ENCODE results near the gene GRAMD2A. TPM values are rescaled to one million over a fixed set of nuclear protein-coding genes. Genes with fewer than 3 reads are reported as not detected.

Gene GRAMD2A
- total and polyA plus RNA-seq, 10 of the 15 experiments (the other 5 are each of a cell fraction or from before 2014, with no cell fraction given): 0.02 to 0.35 TPM; not detected in 8

GRCh38 chr15:72154316-72154715 lies 43.3 kb downstream of the GRAMD2A start:
- intact Hi-C loops (cut with micrococcal nuclease; ENCODE audit: unreplicated experiment): loop anchor here (2.0 to 10.0 kb wide), 2 partner anchors 220 to 410 kb away; no protein-coding TSS in a partner anchor
- Histone ChIP-seq H3K4me1 (ENCODE audit: control insufficient read depth, insufficient read depth, low read length) (no peaks in the 10 kb centered on the region), H4K20me1 (ENCODE audit: control insufficient read depth, insufficient read depth) (no peaks in the 10 kb centered on the region), H2AFZ (ENCODE audit: control insufficient read depth, low read depth, low read length) (no peak overlapping the region), H3K79me2 (ENCODE audit: control insufficient read depth, insufficient read depth, low read length) (no peaks in the 10 kb centered on the region), H3K36me3 (ENCODE audit: control insufficient read depth in 2 of 2, insufficient read depth in 2 of 2, low read length in 1 of 2) (no peaks in the 10 kb centered on the region), H3K4me3 (no peak overlapping the region), H3K9ac (ENCODE audit: control insufficient read depth, insufficient read depth, low read length) (no peak overlapping the region), H3K27ac (ENCODE audit: control insufficient read depth, insufficient read depth) (no peak overlapping the region), H3K9me3 (replicated peaks; ENCODE audit: control insufficient read depth, insufficient read depth, low read length) (no peaks in the 10 kb centered on the region), H3K27me3 (replicated peaks in 1 of 2; ENCODE audit: control insufficient read depth in 2 of 2, insufficient read depth in 2 of 2, low read length in 1 of 2) (no peaks in the 10 kb centered on the region), H3K4me2 (ENCODE audit: control insufficient read depth, insufficient read depth) (no peak overlapping the region)
- in situ Hi-C loops (cut with MboI): loop anchor here (10.0 kb wide), 2 partner anchors 350 to 700 kb away; no protein-coding TSS in a partner anchor
- RAD21 ChIA-PET (ENCODE audit: unreplicated experiment): interaction anchor here (1.5 to 2.0 kb wide), 5 partner anchors 13 to 410 kb away, joined by 4 to 10 read pairs (median 7); no protein-coding TSS in a partner anchor
- no TSS peak for BruUV-seq (replicated peaks)
- DNase-seq (ENCODE audit: low read depth, low spot score) (no peak), FAIRE-seq (no peak), ATAC-seq (no peak)
- CTCF ChIA-PET: interaction anchor here (0.9 to 2.5 kb wide), 7 partner anchors 8 to 411 kb away, joined by 3 to 18 read pairs (median 5); no protein-coding TSS in a partner anchor
- POLR2A ChIA-PET: no interaction called here
- WGBS (ENCODE audit: insufficient coverage, insufficient replicate concordance, low lambda C conversion rate, missing lambda C conversion rate): 95% methylated on average over 7 of the region's 7 CpGs
- SMC1A ChIA-PET (ENCODE audit: uncharacterized antibody, unreplicated experiment): interaction anchor here (0.7 to 5.9 kb wide), 7 partner anchors 41 to 410 kb away, joined by 3 to 49 read pairs (median 4); no protein-coding TSS in a partner anchor
- TF ChIP-seq NFXL1 (IDR thresholded peaks at IDR 0.05; ENCODE audit: borderline replicate concordance) (no peak), HDGF (IDR thresholded peaks at IDR 0.05) (no peak), RAD21 (IDR thresholded peaks at IDR 0.05; ENCODE audit: insufficient read depth, low read depth, low read length) (no peak), BMI1 (IDR thresholded peaks at IDR 0.05; ENCODE audit: borderline replicate concordance) (no peak), CUX1 (IDR thresholded peaks at IDR 0.05; ENCODE audit: insufficient replicate concordance, low read depth, low read length) (no peak), CEBPZ (IDR thresholded peaks at IDR 0.05; ENCODE audit: low read depth, low read length) (no peak), BACH1 (IDR thresholded peaks at IDR 0.05; ENCODE audit: borderline replicate concordance) (no peak), BHLHE40 (IDR thresholded peaks at IDR 0.05; ENCODE audit: borderline replicate concordance in 1 of 2, low read depth in 2 of 2, low read length in 1 of 2) (no peak), SIX5 (IDR thresholded peaks at IDR 0.05; ENCODE audit: low read depth, low read length, severe bottlenecking) (no peak), CEBPB (IDR thresholded peaks at IDR 0.05; ENCODE audit: borderline replicate concordance in 1 of 2, low read depth in 2 of 2, low read length in 2 of 2) (no peak), IKZF2 (IDR thresholded peaks at IDR 0.05) (no peak), E2F4 (IDR thresholded peaks at IDR 0.05; ENCODE audit: low read depth, low read length) (no peak)
